Cerebellar cortex (tissue), 1 donor: Measurements from ENCODE around the gene PRDM16.

Experiments
- DNase-seq: peaks from one replicate; pipeline ENCODE4 v3.0.0-alpha.2; 2015; ENCODE audit warnings: low spot score

The PRDM16 gene

DNA sequence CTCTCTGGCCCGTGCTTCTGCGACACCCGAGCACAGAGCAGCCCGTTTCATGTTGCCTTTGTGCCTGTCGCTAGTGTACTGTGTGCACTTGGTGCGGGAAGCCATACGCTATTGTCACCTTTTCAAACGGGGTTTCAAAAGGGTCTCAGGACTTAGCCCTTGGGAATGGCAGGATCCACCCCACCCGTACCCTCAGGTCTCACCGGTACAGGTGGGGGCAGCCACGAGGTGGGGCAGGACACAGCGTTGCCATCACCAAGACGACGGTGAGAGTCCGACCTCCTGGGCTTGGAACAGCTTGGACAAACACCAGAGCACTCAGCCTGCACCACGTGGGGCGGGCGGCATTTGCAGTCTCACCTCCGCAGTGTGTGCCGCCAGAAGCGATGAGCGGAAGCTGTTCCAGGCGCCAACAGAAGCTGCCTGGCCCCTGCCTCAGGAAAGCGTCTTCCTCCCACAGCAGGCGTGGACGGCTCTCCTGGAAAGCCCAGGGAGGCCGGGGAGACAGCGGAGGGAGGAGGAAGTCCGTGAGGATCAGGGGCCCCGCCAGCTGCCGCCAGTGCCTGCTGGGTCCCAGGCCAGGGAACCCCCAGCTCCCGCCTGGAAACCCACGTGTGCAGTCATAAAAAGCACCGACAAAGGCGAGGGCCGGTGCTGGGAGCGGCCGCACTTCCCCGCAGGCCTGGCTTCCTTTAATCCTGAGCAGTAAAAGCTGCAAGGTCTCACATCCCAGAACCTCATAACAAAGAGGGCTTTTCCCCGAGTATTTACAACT, 254.2 kb downstream of the PRDM16 start:
- no peak for DNase-seq

DNA sequence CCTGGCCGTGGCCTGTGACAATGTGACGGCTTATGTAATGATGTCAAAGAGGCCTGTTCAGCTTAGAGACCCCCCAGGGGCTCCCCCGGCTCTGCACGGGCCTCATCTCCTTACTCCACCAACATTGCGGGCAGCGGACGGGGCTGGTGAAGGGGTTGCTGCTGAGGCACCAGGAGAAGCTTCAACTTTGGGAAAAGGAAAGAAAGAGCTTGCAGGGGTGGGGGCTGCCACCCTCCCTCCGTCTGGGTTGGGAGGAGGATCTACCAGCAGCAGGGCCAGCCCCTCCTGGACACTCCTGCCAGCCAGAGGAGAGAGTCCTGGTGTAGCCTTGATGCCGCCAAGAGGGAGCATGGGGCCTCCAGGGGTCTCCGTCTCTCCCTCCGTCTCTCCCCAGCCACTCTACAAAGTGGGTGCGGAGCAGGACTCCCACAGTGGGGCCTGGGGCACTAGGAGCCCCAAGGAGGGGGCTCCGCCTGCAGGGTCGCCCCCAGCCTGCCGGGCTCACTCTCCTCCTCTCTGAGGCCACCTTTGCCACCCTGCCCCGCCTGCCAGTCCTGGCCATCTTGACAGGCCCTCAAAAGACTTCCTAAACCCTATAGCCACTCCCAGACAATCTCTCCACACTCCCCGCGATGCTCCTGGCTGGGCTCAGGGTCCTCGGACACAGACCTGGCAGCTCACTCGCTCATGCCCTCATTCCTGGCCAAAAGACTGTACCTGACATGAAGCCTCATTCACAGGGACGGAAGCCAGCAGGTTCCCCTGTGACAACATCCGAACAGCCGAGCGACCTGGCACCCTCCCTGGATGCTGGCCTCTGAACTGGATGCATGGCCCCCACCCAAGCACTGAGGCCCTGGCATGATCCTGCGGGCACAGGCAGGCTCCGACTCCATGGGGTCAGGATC, 255.0 kb downstream of the PRDM16 start:
- no peak for DNase-seq

DNA sequence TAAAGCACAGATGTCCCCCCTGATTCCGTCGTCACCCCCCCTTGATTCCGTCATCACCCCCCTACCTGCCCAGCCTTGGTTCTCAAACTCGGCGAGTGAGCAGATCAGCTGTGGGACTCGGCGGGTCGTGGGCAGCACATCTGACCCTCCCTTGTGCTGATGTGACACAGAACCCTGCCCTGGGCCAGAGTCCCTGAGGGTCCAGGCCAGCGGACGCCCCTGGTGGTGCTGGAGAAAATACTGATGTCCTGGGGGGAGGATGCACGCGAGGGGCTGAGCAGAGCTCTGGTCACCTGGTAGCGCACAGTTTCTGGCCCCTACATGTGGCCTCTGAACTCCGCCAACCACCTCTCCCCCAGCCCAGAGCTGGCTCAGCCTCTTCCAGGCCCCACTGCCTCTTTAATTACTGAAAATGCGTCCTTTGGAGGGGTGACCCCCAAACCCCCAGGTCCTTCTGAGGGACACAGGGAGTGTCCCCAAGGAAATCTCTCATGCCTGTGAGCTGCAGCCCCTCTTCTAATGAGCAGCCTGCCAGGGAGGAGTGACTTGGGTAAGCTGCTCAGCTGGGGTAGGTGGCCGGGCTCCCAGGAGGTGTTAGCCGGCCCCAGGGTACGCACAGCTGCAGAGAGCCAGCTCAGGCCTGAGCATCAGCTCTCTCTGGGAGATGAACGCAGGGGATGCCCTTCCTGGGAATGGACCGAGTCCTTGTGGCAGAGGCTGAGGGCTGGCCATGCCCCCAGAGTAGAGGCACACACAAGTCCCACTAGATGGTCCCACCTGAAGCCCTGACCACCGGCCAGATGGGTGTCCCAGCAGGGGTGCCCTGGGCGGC, 255.9 kb downstream of the PRDM16 start:
- no peak for DNase-seq

DNA sequence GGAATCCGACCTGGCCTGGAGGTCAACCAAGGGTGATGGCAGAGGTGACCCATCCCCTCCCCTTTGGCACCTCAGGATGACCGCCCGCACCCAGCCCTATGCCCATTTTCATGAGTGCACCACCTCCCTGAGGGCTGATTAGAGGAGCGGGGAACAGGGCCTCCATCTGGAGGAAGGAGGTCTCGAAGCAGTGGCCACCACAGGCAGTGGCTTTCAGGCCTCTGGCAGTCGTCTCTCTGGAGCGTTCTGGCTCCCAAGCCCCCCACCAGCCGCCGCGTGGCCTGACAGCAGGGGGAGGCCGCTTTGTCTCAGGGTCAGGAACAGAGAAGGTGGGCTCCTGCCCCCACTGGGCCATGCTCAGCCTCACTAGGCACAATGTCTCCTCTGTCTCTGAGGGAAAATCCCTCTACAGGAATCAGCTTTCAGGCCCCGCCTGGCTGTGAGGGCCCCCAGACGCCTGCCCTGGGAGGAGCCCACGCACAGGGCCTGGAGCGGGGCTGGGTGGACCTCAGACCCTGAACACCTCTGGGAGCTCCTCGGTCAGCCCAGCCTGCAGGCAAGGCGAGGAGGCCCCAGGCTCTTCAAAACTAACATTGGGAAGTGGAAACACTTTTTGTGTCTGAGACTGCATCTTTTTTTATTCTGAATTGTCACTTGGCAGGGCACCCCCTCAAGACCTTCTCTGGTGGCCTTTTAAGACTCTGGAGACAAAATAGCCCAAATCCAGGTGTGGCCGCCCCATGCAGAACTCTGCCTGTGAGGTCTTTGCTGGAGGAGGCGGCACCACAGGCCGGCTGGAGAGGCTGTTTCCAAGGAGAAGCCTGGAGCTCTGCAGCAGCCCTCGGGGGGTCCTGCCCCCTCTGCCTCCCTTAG, 257.7 kb downstream of the PRDM16 start:
- DNase-seq, result no peak

DNA sequence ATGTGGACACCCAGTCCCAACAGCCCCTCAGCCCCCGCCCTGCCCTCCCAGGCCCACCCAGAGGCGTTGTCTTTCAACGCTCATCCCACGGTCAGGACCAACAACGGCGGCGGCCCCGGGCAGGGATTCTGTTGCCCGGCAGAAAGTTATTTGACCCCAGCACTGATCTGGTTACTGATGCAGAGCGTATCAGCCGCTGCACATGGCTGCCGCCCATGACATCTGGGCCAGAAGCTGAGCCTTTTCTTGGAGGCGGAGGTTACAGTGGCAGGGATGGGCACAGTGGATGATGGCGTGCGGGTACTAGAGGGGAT, 258.3 kb downstream of the PRDM16 start:
- no peak for DNase-seq

DNA sequence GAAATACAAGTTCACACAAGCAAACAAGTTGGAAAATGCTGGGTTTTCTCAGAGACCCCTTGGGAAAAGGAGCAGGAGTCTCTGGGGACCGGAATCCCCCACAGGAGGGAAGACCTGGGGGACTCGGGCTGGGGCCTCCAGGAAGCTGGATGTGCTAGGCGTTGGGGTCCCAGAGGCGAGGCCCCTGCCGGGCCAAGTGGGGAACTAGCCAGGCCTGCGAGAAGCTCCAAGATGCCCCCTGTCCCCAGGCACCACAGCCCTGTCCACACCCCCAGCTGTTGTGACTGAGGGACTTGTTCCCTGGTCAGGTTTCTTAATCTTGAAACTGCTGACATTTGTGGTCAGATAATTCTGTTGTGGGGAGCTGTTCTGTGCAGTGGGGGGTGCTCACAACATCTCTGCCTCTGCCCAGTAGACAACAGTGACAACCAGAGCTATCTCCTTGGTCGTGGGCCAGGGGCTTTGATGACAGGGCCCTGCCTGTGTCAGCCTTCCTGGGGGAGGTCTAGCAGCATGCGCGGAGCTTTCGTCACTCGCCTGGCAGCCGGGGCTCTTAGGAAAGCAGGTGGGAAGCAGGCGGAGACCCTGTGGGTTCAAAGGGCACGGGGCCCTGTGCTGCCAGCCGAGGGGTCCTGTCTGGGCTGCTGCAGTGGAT, 259.1 kb downstream of the PRDM16 start:
- DNase-seq, result no peak

DNA sequence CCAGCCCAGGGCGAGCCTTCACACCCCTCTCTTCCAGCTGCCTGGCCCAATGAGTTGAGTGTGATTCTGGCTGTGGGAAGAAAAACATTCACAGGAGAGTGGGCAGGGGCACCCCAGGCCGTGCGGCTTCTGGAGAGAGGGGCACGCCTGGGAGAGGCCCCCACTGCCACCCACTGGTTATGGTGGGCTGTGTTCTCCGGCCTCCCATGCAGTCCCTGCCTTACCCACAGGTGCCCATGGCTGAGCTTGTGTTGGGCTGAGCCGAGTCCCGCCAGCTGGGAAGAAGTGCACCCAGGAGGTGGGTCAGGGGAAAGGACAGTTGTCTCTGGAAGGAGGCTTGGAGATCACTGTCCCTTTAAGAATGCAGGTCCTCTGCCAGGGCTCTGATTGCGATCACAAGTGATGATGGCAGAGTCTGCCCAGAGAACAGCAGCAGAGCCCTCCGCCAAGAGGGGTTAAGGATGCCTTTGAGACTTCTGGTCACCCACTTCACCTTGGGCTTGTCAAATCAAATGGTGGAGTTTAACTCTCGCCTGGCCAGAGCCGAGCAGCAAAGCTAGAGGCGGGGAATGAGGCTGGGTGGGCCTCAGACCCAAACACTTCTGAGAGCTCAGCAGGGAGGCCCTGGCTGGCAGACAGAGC, 260.8 kb downstream of the PRDM16 start:
- DNase-seq, result no peak

DNA sequence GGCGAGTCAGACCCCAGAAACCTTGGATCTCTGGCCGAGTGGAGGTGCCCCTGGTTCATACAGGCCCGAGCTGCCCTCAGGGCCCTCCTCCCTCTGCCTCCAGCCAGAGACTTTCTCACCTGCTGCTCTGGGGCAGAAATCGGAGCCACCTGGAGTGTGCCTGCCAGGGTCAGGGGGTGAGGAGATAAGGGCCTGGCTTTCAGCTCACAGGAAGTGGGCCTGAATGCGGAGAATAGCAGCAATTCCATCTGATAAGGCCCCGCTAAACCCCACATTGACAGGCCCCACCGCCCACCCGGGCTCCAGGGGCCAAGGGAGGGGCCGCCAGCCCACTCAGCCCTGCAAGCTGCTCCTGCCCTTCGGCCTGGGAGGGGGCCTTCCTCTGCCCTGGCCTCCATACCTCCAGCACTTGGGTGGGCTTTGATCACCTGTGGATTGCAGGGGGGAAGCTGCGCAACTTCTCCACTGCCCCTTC, 261.8 kb downstream of the PRDM16 start:
- DNase-seq, result no peak

DNA sequence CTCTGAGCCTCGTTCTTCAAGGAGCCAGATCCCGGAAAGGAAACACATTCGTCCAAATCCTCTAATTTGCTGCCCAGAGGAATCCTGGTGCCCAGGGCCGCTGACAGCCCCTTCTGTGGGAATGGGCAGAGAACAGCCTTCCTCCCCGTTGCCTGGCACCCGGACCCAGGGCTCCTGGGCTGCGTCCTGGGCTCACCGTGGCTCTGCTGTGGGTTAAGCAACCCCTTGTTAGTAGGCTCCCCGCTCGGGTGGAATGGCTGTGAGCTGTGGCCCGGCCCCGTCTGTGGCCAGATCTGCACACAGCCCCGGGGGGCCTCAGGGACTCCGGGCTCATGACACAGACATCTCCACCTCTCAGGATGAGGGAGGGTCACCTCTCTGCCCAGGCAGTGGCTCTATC, 262.6 kb downstream of the PRDM16 start:
- DNase-seq, result no peak

DNA sequence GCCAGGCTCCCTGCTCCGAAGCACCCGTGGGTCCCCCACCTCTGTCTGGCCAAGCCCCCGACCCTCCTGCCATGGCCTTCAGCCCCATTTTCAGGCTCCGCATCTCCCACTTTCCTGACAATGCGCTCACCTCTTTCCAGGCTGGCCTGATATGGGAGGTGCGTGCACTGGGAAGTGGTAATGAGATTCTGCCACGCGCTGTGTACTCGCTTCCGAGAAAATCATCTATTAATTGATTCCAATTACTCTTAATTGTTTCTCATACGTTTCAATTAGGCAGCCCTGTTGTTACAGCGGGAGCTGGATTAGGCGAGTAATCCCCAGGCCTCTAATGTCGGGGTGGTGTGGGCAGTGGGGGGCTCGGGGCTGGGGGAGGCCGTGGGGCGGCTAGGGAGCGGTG, 263.0 kb downstream of the PRDM16 start:
- no peak for DNase-seq

DNA sequence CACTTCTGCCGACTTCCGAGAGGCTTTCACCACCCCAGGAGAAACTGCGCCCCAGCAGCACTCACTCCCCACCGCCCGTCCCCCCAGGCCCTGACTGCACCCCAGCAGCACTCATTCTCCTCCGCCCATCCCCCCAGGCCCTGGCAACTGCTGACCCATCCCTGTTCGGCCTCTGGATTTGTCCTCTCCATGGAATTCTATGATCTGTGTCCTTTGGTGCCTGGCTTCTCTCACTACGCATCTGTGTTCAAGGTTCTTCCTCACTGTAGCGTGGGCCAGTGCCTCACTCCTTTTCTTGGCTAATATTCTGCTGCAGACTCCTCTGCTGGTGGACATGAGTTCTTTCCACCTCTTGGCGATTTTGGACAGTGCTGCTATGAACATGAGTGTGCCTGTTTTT, 263.7 kb downstream of the PRDM16 start:
- no peak for DNase-seq

DNA sequence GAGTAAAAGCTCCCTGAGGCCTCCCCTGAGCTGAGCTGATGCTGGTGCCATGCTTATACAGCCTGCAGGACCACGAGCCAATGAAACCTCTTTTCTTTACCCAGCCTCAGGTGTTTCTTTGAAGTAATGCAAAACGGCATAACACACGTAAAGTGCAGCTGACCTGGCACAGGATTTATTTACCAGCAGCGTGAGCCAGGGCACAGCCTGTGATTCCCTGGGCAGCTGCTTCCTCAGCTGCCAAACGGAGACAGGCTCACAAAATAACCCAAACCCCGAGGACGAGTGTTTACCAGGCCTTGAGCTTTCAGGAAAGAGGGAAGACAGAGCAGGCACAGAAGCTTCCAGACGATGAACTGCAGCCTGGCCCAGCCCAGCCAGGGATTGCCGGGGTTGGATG, 264.9 kb downstream of the PRDM16 start:
- no peak for DNase-seq

DNA sequence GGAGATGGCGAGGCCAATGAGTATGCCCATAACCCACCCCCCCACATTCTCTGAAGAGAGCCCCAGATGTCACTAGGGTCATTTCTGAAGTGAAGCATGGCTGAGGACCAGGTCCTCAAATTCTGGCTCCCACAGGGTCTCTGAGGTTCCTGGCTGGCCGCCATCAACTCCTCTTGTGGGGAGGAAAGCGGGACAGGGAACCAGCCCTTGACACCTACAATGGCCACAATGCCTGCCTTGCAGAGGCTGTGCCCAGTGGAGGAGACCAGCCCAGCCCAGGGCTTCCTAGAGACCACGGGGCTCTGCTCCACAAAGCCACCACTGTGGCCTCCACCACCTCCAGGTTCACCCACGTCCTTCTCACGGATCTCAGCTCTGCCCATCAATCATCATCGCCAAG, 265.4 kb downstream of the PRDM16 start:
- no peak for DNase-seq

DNA sequence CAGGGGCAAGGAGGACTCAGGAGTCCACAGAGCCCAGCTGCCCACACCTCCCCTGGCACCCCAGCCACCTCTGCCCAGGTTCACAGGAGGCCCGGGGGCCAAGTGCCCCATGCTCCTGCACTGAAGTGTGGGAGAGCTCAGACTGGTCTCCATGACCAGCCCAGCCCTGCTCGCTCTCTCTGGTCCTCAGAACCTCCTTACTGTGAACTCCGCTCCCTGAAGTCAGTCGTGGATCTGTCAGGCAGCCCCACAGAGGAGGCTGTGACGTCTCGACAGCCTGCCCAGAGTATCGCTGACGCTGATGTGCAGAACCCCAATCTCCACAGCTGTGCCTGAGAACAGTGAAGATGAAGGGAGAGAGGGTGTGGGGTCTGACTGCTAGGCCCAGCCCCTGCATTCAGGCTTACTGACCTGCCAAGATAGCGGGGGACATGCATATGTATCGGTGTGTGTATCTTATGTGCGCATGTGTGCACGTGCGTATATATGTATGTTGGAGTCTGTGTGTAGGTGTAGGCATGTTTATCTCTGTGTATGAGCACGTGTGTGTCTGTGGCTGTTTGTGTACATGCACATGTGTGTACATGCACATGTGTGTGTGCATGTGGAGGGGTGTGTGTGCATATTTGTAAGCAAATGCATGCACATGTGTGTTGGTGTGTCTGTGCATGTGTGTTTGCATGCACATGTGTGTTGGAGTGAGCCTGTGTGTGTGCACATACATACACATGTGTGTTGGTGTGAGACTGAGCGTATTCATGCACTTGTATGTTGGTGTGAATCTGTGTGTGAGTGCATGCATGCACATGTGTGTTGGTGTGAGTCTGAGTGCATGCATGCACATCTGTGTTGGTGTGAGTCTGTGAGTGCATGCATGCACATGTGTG, 267.0 kb downstream of the PRDM16 start:
- DNase-seq, result no peak

DNA sequence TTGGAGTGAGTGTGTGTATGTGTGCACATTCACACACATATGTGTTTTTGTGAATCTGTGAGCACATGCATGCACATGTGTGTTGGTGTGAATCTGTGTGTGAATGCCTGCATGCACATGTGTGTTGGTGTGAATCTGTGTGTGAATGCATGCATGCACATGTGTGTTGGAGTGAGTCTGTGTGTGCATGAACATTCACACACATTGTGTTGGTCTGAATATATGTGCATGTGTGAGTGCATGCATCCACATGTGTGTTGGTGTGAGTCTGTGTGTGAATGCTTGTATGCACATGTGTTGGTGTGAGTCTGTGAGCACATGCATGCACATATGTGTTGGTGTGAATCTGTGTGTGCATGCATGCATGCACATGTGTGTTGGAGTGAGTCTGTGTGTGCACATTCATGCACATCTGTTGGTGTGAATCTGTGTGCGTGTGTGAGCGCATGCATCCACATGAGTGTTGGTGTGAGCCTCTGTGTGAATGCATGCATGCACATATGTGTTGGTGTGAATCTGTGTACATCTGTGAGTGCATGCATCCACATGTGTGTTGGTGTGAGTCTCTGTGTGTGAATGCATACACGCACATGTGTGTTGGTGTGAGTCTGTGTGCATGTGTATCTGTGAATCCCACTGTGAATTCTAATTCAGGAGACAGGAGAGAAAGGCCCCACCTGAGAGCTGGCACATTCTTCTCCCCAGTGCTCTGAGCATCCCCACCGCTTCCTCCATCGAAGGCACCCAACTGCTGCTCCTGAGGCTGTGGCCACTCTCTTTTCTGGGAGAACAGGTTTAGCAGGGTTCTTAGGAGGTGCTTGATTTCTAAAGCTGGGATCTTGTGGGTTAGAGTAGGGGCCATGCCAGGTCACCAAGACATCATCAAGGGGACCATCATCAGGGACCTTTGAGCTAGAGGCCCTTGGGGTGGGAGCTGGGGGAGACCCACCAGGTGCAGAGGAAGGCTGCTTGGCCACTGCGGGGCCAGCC, 267.9 kb downstream of the PRDM16 start:
- DNase-seq, result no peak

DNA sequence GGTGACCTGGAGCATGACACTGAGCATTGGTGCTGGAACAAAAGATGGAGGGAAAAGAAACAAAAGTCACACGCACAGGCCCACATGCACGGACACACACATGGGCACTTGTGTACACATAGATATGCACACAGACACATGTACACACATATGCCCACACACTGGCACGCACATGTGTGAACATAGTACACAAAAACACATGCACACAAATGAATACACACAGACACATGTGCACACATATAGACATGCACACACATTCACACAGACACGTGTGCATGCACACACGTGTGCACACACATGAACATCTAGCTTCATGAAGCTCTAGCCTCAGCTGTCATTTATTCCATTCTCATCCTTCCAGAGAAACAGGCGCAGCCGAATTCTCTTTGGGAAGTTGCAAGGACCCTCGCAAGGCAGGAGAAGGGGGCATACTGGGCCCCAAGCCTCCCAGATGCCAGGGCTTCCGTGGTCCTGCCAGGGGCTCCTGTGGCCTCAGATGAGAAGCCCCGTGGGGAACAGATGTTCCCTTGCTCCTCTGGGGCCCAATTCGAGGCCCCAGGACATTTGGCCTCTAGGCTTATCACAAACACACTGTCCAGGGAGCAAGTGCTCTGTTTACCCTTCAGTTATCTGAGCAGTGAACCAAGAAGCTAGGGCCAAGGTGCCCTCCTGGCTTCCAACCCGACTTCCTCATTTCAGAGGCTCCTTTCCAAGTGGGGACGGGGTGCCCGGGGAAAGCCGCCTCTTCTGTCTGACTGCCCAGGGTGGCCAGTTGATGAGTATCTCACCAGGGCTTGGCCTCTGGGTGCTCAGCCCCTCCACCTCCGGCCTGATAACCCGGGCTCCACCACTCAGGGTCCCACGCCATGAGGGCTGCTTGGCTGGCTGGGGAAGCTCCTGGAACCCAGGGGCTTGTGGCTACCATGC, 269.1 kb downstream of the PRDM16 start:
- DNase-seq, result no peak

DNA sequence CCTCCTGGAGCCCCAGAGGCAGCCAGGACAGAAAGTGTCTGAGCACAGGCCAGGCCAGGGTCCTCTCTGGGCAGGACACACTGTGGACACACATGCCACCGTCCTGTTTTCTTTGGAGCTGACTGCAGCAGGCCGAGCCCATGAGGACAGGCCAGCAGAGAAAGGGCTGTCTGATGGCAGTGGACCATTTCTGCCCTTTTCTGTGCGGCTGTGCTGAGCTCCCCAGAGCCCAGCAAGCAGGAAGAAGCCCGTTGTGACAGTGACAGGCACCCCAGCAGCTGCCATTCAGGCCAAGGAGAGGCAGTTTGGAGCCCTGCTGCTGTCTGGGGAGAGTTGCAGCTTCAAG, 269.7 kb downstream of the PRDM16 start:
- no peak for DNase-seq
